HEK293 (cell line): ENCODE measurements around the gene ECM2.

ENCODE experiments used
- CTCF ChIA-PET: fragments of 350-600 bp; formaldehyde crosslinking; extraction: SDS; loops from one replicate; lab custom pipeline; 2021; ENCODE audit warnings: antibody characterized with exemption; lab: Yijun Ruan, JAX
- POLR2A ChIA-PET: fragments of 300-600 bp; formaldehyde crosslinking; extraction: SDS; loops from one replicate; lab custom pipeline; 2020; ENCODE audit warnings: antibody characterized with exemption, inconsistent platforms; lab: Yijun Ruan, JAX
- H3K27ac ChIP-seq: fragments of 200-500 bp; sonication (Bioruptor generic); 2 replicates; pipeline ENCODE4 v1.5.1; 2014; ENCODE audit warnings: low read depth, low read length, control low read depth, inconsistent platforms; ENCODE audit errors: extremely low read depth
- H3K36me3 ChIP-seq, 2 experiments: fragments of 200-500 bp in 1 of 2; sonication (Bioruptor generic) in 1 of 2; 1 replicate in 1 of 2; 2 replicates in 1 of 2; pipeline ENCODE4 v1.5.1; 2014 to 2017; ENCODE audit warnings: inconsistent platforms in 2 of 2, low read length in 2 of 2; ENCODE audit not compliant: control insufficient read depth in 2 of 2, insufficient read depth in 1 of 2
- H3K4me1 ChIP-seq: fragments of 200-500 bp; sonication (Bioruptor generic); 2 replicates; pipeline ENCODE4 v1.5.1; 2014; ENCODE audit warnings: mild to moderate bottlenecking, low read length, inconsistent platforms; ENCODE audit not compliant: control insufficient read depth, insufficient read depth
- H3K4me3 ChIP-seq: 2 replicates; pipeline ENCODE4 v1.5.1; 2011; ENCODE audit warnings: low read depth, mild to moderate bottlenecking, control low read depth, low read length, moderate library complexity
- H3K9me3 ChIP-seq: fragments of 200-500 bp; sonication (Bioruptor generic); 2 replicates; pipeline ENCODE4 v1.5.1; 2014; ENCODE audit warnings: low read depth, low read length, inconsistent platforms; ENCODE audit not compliant: control insufficient read depth, insufficient read depth
- HOXA7 ChIP-seq: sonication (generic); formaldehyde crosslinking; IDR thresholded peaks from 2 replicates; pipeline ENCODE4 v1.8.1; 2022; ENCODE audit warnings: missing genetic modification reagents, borderline replicate concordance
- PRDM10 ChIP-seq: fragments of 450-650 bp; formaldehyde crosslinking; IDR thresholded peaks from 2 replicates; pipeline ENCODE4 v1.5.1; 2016; ENCODE audit warnings: missing biosample characterization, missing genetic modification characterization
- PRDM2 ChIP-seq: fragments of 450-650 bp; formaldehyde crosslinking; IDR thresholded peaks from 2 replicates; pipeline ENCODE4 v1.5.1; 2016; ENCODE audit warnings: missing biosample characterization, missing genetic modification characterization, borderline replicate concordance
- SCRT1 ChIP-seq: fragments of 450-650 bp; formaldehyde crosslinking; IDR thresholded peaks from 2 replicates; pipeline ENCODE4 v1.5.1; 2016; ENCODE audit warnings: missing biosample characterization, missing genetic modification characterization, borderline replicate concordance
- SP3 ChIP-seq: fragments of 450-650 bp; formaldehyde crosslinking; IDR thresholded peaks from 2 replicates; pipeline ENCODE4 v1.5.1; 2016; ENCODE audit warnings: missing biosample characterization, missing genetic modification characterization
- TCF7L2 ChIP-seq: IDR thresholded peaks from 2 replicates; pipeline ENCODE4 v1.6.1; 2011; ENCODE audit warnings: low read depth, mild to moderate bottlenecking, inconsistent platforms, low read length, moderate library complexity, borderline replicate concordance
- ZBTB11 ChIP-seq: fragments of 450-650 bp; formaldehyde crosslinking; conservative IDR thresholded peaks from 2 replicates; pipeline ENCODE4 v1.5.1; 2016; ENCODE audit warnings: low read depth, missing biosample characterization, missing genetic modification characterization
- ZNF24 ChIP-seq: fragments of 450-650 bp; formaldehyde crosslinking; IDR thresholded peaks from 2 replicates; pipeline ENCODE4 v1.5.1; 2016; ENCODE audit warnings: missing biosample characterization, missing genetic modification characterization
- ZNF274 ChIP-seq, 2 experiments: fragments of 200-500 bp in 1 of 2; fragments of 450-650 bp in 1 of 2; sonication (Bioruptor generic) in 1 of 2; formaldehyde crosslinking in 1 of 2; IDR thresholded peaks; 2 replicates each; pipeline versions ENCODE4 v1.5.1 to v1.6.1; 2014 to 2016; ENCODE audit warnings: borderline replicate concordance in 1 of 2, inconsistent platforms in 1 of 2, low read length in 1 of 2, missing biosample characterization in 1 of 2, missing genetic modification characterization in 1 of 2
- ZNF280D ChIP-seq: fragments of 450-650 bp; formaldehyde crosslinking; IDR thresholded peaks from 2 replicates; pipeline ENCODE4 v1.5.1; 2016; ENCODE audit warnings: missing biosample characterization, missing genetic modification characterization
- ZNF629 ChIP-seq: fragments of 450-650 bp; formaldehyde crosslinking; IDR thresholded peaks from 2 replicates; pipeline ENCODE4 v1.5.1; 2017; ENCODE audit warnings: missing biosample characterization, missing genetic modification characterization
- ZNF670 ChIP-seq: fragments of 450-650 bp; formaldehyde crosslinking; IDR thresholded peaks from 2 replicates; pipeline ENCODE4 v1.5.1; 2016; ENCODE audit warnings: missing biosample characterization, missing genetic modification characterization, low read depth
- ZNF76 ChIP-seq: fragments of 450-650 bp; formaldehyde crosslinking; IDR thresholded peaks from 2 replicates; pipeline ENCODE4; 2016; ENCODE audit warnings: low read depth, missing biosample characterization, missing genetic modification characterization, borderline replicate concordance

Gene ECM2

GRCh38 chr9:92507496-92507895 is 28.3 kb downstream of the ECM2 start:
- ChIA-PET CTCF (interaction anchor here (0.9 kb wide), 1 partner anchor 11 kb away, joined by 3 read pairs; no protein-coding TSS in a partner anchor), POLR2A (no interaction called here)
- no peaks in the 10 kb centered on the region for H3K36me3 ChIP-seq
- no peaks in the 10 kb centered on the region for H3K9me3 ChIP-seq
- TF ChIP-seq SP3 (tag by site-specific recombination): no peak
- TF ChIP-seq ZNF24 (tag by site-specific recombination): no peak
- no peak for TF ChIP-seq TCF7L2
- no peak for TF ChIP-seq ZNF670
- TF ChIP-seq PRDM2 (tag by site-specific recombination): no peak
- TF ChIP-seq ZNF76 (tag by site-specific recombination): no peak
- TF ChIP-seq SCRT1: no peak
- TF ChIP-seq ZBTB11: no peak
- no peak for TF ChIP-seq ZNF280D (tag by site-specific recombination)
- TF ChIP-seq PRDM10 (tag by site-specific recombination): no peak
- TF ChIP-seq ZNF274 (IDR thresholded peaks at IDR 0.05; ENCODE audit: low read length): no peak
- no peak for TF ChIP-seq ZNF274 (tag by site-specific recombination; IDR thresholded peaks at IDR 0.05; ENCODE audit: borderline replicate concordance)
- no peak for TF ChIP-seq HOXA7 (CRISPR knock-in tag)
- no peak for TF ChIP-seq ZNF629 (tag by site-specific recombination)
- no peak overlapping the region for H3K27ac ChIP-seq
- H3K4me1 ChIP-seq: no peaks in the 10 kb centered on the region
- H3K4me3 ChIP-seq: no peak overlapping the region
